Activated T-helper 1 cell treated with Interleukin-2 at 50 U/mL for 16 hours (primary cell): ENCODE measurements around the gene LCN2.
"Not testable (repeated sequence)": the region's sequence is repeated elsewhere in the genome, so short reads cannot be mapped to it uniquely, and the experiment has no call there.

ENCODE experiments used
- DNase-seq: peaks from one replicate; pipeline ENCODE4 v3.0.0-alpha.2; 2020; ENCODE audit warnings: low read depth

The LCN2 gene

DNA sequence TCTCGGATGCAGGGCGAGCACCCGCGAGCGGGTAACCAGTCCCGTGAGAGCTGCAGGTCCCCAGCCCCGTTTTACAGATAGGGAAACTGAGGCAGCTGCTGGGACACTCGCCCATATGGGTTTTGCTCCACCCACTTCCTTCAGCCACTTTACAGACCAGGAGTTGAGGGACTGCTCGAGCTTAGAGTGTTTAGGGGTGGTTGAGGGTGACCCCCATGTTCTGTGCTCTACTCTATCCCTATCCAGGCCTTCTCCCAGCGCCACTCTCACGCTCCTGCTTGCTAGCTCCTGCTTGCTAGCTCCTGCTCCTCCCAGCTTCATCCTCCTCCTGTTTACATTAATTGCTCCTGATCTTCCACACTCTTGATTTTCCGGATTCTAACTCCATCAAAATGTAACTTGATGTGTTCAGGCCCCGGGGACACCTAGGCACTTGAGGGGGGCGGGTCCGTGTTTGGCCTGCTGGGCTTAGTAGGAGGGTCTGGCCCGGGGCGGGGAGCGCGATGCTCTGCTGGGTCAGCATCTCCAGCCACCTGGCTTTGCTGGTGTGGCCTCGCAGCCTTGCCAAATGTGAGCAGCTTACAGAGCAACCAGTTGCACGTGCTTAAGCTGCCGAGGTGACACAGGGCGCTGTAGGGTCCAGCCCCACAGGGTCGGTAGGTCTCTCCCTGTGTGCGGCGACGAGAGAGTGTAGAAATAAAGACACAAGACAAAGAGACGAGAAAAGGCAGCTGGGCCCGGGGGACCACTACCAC lies 20.2 kb upstream of the LCN2 start:
- no peak for DNase-seq

DNA sequence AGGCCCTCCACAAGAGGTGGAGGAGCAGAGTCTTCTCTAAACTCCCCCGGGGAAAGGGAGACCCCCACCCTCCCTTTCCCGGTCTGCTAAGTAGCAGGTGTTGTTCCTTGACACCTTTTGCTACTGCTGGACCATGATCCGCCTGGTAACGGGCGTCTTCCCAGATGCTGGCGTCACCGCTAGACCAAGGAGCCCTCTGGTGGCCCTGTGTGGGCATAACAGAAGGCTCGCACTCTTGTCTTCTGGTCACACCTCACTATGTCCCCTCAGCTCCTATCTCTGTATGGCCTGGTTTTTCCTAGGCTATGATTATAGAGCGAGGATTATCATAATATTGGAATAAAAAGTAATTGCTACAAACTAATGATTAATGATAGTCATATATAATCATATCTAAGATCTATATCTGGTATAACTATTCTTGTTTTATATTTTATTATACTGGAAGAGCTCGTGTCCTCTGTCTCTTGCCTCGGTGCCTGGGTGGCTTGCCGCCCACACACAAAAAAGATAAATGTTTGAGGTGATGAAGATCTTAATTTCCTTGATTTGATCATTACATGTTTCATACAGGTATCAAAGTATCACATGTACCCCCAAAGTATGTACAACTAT lies 19.2 kb upstream of the LCN2 start:
- peak; percentile 23 for DNase-seq

DNA sequence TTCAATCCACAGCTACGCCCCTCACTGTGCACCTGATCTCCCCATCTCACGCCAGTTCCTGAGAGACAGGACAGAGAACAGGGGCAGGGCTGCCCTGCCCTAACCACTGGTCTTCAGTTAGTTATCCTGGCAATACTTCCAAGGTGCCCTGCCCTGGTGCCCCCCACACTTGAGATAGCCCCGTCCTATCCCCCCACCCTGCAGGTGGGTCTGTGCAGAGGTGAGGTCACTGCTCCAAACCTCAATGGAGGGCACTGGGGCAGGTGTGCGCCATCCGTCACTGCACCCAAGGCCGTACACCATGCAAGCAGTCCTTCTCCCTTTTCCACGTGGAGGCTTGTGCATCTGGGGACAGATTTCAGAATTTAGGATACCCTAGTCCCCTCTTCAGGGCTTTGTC lies 18.6 kb upstream of the LCN2 start:
- DNase-seq, result not testable (repeated sequence)

DNA sequence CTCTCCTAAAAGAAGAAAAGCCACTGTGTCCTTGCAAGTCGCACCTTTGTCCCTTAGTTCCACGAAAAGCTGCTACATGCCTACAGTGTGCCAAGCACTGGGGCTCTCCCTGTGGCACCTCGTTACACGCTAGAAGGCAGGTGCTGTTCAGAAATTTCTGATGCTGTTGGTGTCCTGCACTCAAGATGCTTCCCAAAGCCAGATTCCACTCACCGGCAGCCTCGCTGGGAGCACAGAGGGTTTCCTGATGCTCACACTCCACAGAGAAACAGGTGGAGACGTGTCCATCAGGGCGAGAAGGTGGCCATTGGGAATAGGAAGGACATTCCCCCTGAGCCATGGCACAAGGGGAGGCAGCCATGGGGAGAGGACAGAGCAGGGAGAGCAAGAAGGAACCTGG lies 17.9 kb upstream of the LCN2 start:
- not testable (repeated sequence) for DNase-seq

DNA sequence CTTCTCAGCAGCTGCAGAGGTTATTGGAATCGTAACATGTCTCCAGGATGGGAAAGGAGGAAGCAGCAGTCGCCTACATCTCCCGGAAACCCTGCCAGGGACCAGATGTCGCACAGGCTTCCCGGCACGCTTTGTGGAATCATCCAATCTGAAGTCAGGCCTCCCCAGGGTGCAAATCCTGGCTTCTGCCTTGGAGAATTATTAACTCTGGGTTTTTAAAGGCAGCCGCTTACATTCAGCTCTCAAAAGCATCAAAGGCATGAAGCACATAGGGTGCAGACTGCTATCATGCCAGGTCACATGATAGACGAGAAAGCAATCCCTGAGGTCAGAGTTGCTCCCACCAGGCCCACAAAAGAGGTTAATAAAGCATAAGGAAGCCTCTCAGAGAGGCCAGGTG lies 17.1 kb upstream of the LCN2 start:
- not testable (repeated sequence) for DNase-seq

DNA sequence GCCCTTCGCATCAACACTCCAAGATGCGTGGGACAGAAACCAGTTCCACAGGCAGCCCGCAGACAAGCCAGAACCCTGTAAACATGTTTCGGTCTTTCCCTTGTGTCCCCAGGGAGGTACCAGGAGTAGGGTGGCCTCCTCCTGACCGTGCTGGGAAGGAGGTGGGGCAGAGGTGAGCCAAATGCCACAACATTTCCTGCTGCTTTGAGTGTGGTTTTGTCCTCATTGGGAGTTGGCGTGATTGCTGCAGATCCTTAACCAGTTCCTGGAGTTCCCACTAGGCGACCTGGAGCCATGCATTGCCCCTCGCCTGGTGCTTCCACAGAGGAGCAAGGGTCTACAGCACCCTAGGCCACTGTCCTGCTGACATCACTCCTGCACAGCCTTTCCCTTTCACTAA lies 13.7 kb upstream of the LCN2 start:
- DNase-seq, result not testable (repeated sequence)

DNA sequence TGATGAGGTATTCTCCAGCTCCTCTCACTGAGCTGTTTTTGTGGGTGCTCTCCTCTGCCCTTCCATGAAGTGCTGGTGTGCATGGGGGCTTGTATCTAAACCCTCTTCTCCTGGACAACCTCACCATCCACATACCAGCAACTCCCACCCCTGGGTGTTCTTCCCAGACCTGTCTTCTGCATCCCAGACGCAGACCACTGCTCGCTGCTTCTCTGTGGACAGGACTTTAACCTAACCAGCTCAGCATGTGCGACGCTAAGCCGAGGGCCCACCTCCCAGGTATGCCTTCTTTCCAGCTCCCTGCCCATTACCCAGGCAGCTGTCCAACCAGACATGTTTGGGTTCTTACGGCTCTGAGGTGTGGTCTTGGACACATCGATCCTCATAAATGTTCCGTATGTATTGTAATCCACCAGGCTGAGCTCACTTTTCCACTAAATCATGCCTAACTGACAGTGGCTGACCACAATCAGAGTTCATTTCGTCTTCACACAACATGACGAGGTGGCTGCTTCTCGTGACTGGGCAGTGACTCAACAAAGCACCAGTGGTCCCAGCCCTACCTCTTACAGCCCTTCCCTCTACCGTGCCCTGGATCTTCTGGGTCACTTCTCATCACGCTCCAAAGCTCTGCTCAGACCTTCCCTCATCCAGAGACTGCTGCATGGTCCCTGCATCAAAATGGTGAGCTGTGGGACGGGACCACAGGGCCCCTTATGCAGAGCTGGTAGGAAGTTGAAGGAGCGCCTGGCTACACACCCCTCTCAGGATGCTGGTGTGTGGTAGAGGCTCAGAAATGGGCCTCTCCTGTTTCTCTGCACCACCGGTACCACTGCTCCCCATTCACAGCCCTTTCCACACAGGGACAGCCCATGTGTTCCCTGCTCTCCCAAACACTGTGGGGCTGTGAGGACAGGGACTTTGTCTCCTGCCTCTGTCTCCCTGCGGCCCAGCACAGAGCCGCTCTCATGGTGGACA lies 12.1 kb upstream of the LCN2 start:
- no peak for DNase-seq

DNA sequence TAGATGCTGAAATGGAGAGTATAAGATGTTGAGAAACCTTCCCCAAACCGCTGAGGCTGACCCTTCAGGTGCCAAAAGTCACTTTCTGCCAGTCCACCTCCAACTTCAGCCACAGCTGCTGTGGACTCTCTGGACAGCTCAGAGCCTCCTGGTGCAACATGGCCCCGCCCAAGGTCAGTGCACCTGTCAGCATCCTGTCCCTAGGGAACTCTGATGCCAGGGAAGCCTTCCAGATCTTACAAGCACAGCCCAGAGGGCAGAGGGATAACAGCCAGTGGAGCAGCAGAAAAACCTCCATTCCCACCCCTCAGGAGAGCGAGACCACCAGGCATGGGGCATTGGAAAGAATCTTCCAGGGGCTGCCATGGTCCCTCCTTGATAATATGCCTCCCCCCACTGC lies 11.3 kb upstream of the LCN2 start:
- DNase-seq, result no peak

DNA sequence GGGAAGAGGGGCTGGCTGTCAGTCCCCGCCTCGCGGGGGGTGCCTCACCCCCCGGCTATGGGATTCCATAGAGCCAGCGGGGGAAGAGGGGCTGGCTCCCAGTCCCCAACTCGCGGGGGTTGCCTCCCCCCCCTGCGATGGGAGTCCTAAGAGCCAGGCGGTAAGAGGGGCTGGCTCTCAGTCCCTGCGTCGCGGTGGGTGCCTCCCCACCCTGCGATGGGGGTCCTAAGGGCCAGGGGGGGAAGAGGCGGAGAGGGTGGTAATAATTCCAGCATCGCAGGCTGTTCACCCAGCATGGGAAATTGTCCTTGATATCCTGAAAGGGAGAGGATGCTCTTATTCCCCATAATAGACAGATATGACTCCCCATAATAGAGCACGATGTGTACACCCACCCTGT lies 9.6 kb upstream of the LCN2 start:
- DNase-seq, result no peak

DNA sequence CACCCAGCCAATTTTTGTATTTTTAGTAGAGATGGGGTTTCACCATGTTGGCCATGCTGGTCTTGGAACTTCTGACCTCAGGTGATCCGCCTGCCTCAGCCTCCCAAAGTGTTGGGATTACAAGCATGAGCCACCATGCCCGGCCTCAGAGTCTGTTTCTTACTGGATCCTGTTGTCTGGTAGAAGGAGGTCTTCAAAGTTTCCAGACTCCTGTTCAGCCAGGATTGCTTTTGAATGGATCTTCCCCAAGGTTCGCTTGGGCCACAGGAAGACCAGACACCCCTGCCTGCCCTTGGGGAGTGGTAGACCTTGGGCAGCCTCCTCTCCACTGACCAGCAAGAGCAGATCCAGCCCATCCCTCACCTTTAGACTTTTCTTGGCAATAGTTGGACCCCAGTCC lies 7.6 kb upstream of the LCN2 start:
- no peak for DNase-seq

DNA sequence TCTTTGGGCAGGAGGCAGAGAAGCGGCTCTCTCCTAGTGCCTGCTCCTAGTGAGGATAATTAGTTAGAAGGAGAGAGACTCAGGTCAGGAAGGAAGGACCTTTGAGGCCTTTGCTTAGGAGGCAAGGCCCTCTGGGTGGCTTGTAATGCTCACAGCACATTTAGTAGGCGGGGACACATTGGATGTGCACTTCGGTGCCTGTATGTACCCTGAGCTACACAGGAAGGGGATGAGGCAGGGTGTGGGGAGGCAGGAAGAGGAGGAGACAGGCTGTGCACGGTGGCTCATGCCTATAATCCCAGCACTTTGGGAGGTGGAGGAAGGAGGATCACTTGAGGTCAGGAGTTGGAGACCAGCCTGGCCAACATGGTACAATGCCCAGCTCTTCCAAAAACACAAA lies 7.2 kb upstream of the LCN2 start:
- DNase-seq, result no peak

DNA sequence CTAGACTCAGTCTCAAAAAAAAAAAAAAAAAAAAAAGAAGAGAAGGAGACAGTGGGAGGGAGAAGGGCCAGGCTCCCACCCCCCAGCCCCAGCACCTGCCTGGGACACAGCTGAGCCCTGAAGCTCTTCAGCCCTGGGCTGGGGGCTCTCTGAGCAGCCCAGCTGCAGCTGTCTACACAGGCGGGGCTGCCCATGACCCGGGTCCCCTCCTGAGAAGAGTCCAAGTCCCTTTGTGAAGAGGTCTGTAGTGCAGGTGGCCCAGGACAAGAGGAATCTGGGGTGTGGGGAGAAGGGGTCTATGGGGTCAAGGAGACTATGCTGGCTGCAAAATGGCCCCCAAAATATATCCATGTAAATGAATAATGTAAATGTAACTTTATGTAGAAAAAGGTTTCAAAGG lies 6.7 kb upstream of the LCN2 start:
- DNase-seq, result no peak

DNA sequence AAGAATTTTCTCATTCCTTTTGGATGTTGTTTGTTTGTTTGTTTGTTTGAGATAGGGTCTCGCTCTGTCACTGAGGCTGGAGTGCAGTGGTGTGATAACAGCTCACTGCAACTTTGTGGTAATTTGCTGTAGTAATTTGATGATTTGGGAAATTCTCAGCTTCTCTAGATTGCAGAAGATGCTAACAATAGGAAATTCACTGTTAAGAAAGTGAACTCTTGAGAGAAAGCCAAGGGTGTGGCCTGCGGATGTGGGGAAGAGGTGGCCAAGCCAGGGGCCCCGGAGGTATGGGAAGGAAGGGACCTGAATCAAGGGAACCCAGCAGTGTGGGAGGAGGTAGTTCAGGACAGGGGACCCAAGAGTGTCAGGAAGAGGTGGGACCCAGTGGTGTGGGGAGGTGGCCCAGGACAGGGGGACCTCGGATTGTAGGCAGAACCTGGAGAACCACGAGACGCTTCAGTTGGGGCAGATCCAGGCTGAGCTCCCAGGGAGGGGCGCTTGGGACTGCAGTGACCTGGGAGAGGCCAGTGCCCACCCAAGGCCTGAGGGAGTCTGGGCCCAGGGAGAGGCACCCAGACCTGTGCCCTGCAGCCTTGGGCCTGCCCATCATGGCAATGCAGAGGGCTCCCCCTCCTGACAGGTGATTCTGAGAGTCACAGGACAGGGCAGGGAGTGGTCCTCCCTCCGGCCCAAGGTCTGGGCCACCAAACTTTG lies 5.6 kb upstream of the LCN2 start:
- no peak for DNase-seq

DNA sequence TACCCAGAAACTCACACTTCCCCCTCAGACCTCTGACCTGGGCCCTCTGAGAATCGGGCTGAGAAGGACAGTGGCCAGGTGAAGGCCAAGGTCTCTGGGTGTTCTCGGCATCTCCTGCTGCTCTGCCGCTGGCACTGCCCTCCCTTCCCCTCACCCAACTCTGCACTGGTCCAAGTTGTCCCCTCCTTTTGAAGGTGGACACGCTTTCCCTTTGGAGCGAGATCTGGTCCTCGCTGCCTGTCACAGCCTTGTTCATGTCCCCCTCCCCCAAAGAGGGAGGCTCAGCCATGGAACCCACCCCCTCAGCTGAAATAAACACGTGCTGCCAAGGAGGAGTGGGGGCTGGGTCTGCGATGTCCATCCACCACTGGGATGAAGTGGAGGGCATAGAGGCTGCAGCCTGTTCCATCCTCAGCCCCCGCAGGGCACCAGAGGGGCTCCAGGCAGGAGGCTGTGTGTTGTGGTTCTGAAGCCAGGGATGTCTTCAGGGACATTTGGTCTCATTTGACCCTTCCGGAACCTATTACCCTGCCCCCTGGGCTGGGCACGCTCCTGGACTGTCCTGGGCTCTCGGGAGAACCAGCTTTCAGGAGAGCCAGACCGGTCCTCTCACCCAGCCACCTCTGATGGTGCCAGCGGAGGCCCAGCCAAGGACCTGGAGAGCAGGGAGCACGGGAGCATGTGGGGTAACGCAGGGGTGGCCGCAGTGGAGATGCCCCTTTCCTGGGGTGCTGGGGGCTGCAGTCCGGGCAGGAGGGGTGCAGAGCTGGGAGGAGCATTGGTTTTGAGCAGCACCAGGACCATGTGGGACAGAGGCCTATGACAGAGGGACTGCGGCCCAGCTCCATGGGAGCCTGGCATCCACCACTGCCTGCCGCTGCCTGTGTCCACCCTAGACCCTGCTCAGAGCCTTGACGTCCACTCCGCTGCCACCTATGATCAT lies 4.7 kb upstream of the LCN2 start:
- no peak for DNase-seq

DNA sequence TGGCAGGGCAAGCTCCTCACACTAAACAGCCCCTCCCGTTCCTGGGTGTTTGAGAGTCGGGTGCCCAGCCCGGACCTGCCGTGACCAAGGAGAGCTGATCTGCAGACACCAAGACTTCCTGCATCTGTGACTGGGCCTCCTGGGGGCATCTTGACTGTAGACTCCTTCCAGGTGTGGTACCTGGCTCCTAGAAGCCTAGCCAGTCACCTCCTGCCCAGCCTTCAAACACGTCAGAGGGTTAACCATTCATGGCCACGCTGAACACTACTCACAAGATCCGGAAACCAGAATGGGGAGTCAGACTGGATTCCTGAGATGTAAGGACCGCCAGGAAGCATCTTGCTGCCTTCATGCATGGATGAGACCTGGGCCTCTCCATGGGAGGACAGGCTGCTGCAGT lies 3.7 kb upstream of the LCN2 start:
- no peak for DNase-seq

DNA sequence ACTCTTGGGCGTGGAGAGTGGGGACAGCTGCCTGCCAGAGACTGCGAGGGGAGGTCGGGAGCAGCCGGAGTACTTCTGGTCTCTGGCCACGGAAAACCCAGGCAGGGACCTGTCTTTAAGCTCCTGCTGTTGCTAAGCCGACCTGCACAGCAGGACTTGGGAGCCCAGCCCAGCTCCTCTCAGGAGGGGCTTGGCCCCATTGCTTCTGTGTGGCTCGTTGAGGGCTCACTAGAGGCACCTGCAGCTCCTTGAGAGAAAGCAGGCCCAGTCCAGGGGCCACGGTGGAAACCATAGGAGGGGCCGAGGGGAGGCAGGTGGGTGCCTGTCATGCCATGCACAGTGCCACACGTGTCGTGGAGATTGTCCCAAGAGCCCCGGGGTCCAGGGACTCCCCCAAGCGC lies 3.3 kb upstream of the LCN2 start:
- DNase-seq, result no peak

DNA sequence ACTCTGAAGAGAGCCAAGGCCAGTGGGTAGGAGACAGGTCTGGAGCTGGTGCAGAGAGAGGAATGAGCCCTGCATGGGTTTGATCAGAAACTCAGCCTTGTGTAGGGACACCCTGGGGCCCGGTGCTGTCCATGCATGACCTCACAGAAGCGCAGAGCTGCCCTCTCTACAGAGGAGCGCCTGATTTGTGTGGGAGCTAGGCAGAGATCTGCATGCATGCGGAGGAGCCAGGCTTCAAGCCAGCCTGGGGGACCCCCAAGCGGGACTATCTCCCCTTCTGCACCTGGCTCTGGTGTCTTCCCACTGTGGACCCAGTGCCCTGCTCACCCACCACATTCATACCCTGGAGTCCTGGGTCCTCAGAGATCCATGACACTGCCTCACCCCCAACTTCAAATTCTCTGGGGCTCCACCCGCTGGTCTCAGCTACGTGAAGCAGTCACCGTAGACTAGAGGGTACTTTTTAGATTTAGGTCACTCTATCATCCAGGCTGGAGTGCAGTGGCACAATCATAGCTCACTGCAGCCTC lies 2.6 kb upstream of the LCN2 start:
- DNase-seq, result no peak

DNA sequence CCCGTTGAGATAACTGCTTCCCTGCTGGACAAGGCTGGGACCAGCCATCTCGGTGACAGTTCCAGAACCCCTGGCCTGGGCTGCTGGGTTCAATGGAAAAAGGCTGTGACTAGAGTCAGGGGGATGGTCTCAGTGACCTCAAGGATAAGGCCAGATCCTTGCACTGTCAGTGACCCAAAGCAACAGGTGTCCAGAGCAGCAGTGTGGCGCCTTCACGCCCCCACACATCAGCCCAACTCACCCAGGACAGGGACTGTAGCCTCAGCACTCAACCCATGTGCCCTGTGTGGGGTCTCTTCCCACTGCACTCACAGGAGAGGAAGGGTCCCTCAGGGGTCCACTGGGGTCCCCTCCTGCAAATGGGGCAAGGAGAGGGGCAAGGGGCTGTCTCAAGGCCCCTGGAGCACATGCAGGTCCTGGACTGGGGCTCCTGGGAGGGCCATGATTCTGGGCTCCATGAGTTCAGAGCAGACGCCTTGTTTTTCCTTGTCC lies 698 bp upstream of the LCN2 start:
- DNase-seq, result no peak

DNA sequence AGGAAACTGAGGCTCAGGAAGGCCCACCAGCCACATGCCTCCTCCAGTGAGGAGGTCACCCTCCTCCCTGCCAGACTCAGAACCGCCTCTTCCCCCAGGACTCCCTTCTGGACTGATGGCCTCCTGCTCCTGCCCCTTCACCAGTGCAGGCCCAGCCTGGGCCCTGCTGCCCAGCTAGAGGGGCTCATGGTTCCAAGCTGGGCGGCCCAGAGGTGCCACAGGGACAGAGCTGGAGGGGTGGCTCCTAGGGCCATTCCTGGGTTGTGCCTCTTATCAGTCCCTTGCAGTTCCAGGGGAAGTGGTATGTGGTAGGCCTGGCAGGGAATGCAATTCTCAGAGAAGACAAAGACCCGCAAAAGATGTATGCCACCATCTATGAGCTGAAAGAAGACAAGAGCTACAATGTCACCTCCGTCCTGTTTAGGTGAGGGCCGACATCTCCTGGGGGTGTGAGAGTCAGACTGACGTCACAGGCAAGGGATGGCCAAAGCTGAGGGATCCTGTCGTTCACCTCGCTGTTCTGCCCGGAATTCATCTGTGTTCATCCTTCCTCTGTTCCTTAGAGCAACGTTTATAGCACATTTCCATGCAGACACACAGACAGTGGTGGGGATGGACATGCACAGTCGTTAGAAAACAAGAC lies 819 bp downstream of the LCN2 start:
- DNase-seq, result no peak
